Measurements from ENCODE around the gene ESRRG.

Gene ESRRG

DNA sequence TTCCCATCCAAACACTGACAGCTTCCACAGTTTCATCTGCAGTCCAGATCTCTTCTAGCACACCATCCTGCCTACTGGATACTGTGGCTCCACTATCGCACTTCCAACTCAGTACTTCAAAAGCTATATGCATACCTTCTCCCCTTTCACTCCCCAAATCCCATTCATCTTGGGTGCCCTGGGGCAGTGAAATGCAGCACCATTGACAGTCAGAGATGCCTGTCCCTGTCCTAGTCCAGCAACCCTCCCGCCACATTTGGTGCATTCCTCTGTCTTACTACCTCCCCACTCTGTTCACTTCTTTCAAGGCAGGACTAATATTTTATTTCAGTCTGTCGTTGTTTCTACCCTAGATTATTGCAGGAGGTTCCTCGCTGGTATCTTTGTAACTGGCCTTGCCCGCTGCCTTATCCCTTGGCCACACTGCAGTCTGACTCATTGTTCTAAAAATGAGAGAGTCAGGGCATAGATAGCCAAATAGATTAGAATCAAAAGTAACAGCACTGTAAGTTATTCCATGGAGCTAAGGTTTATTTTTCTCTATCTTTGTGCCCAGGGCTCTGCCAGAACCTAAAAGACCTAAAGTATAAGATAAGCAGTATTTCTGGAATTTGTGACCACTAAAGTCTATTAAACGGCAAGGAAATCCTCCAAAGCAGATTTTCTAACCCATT, 96.7 kb downstream of the ESRRG start:
- DNase-seq, result no peak

GRCh38 chr1:216621536-216621935, 101.7 kb downstream of the ESRRG start:
- DNase-seq, result no peak

DNA sequence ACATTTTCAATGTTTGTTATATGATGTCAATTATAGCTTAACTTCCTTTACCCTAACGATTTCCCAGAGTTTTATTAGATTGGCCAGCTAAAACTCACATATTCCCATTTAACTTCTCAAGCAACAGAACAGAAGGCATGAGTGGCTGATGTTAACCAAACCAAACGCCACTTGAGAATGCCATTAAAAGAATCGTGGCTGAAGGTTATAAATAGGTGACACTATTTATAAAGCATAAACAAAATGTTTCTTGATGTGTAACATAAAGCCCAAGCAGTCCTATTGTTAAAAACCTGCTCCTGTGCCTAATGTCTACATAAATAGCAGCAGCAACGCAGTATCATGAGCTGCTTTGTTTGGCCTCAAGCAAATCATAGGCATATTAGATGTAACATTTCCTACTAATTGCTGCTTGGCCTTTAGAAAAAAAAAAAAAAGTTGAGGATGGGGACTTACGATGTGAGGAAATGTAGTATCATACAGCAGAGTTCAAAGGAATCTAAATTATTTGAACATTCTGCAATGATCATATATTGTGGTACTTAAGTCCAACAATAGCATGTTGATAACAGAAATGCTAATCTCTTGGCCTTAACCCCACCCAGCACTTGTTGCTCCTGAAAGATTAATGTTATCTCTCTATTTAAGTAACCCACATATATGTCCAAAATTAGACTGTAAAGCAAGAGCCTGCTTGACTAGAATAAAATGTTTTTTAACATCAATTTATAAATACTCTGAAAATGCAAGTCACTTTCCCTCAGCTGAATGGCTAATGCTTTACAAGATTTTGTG, 106.0 kb downstream of the ESRRG start:
- DNase-seq, result no peak

DNA sequence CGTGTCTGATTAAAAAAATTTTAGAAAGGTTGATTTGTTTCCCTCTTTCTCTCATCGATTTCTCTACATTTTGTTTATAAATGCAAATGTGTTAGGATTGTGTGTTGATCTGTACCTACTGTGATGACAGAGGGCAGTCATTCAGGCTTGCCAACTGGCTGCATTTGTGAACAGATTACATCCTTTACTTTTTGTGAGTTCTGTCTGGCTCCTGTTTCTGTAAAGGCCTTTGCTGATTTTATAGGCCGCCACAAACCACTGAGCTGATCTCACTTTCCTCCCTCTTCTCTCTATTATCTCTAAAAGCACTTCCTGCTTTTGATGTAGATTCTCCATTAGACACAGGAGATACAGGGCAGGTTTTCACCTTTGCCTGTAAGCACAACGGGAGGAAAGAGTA, 106.8 kb downstream of the ESRRG start:
- DNase-seq, result no peak

GRCh38 chr1:216614011-216614934, 109.0 kb downstream of the ESRRG start:
- no peak for DNase-seq

DNA sequence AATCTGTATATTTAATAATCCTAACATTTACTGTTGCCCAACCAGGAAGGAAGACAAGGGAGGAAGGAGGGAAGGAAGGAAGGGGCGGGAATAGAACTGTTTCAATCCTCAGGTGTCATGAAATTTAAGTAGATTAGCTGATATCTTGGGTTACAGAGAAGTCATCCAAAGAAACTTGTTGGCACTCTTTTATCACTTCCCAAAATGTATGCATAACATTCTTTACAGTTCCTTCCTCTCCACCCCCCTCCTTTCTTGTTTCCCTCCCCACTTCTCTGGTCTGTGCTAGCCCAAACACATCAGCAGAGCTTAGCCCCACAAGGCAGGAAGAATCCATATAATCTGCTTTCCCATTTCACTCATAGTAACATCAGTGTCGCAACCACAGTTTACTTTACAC, 110.9 kb downstream of the ESRRG start:
- DNase-seq, result no peak

DNA sequence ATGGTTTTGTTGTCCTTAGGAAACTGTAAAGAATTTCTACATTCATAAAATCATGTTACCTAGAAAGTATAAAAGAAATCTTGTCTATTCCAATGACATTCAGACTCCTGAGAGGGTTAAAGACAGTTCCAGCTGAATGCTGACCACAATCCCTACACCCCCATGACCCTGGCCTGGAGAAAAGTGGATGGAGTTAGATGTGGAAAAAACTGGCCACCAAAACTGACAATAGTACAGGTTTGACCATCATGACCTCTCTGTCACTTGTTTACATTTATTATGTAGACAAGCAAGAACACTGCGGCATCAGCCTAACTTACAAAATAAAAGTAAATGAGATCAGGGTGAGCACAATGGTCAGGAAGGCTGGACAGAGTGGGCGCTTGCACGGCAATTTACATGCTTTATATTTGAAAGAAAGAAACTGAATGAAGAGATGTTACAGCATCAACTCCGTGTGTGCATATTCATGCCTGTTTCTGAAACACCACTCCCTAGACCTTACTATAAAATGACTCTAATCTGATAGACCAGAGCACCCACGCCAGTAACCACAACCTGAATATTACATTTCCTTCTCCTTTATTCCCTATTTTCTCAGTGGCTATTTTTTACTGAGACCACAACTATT, 116.0 kb downstream of the ESRRG start:
- DNase-seq, result no peak

DNA sequence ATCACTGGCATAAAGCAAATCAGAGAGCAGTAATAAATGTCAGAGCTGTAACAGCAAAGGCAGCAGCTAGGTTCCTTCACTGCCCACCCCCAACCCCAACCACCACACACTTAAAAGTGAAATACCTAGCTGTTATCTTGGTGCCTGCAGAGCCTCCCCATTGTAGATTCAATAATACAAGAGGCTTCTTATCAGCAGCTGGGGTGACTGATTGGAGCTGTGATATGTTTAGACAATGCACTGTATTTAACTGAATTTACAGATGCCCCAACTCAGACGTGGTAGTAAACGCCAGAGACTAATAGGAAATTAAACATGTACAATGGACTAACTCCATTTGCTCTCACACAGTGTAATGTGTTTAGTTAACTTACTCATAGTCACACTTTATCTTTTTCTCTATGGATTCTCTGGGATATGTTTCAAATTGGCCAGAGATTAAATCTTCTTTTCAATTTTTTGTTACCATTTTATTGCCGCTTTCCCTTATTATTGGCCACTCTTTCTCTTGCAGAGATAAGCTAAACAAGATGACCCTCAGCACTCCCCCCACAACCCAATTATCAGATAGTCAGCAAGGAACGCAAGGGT, 117.1 kb downstream of the ESRRG start:
- no peak for DNase-seq

GRCh38 chr1:216604771-216605170, 118.5 kb downstream of the ESRRG start:
- DNase-seq, result no peak

GRCh38 chr1:216600730-216601609, 122.3 kb downstream of the ESRRG start:
- no peak for DNase-seq

DNA sequence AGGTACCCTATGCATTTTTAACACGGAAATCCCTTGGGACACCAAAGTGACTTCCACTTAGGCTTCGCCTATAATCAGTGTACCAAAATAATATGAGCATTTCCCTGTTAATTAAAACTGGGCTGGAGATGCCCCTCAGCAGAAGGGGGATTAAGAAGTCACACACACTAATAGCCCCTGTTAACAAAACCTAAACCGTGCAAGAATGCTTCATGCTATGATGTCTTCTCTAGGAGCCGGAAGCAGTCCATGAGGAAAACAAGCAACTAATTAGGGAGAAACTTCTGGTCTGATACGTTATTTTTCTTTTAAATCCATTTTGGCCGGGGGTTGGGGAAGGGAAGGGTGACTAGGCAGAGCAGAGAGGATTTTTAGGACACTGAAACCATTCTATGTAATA, 123.4 kb downstream of the ESRRG start:
- no peak for DNase-seq

DNA sequence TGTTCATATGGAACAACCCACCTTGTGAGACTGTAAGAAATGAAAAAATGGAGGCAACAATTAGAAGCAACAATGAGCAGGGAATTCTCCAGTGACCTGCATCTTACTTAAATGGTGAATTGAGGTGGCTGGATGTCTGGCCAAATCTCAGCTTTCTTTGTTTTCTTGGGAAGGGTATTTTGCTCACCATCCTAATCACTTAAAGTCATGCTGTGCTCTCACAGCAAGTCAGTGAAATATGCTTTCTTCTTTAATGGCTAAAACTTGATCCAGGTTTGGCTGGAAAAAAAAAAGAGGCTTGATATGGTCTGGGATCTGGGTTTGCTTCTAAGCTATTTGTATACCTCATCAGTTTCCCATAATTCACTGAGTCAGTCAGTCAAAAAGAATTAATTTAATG, 124.8 kb downstream of the ESRRG start:
- no peak for DNase-seq

GRCh38 chr1:216596281-216596862, 126.9 kb downstream of the ESRRG start:
- DNase-seq, result no peak

DNA sequence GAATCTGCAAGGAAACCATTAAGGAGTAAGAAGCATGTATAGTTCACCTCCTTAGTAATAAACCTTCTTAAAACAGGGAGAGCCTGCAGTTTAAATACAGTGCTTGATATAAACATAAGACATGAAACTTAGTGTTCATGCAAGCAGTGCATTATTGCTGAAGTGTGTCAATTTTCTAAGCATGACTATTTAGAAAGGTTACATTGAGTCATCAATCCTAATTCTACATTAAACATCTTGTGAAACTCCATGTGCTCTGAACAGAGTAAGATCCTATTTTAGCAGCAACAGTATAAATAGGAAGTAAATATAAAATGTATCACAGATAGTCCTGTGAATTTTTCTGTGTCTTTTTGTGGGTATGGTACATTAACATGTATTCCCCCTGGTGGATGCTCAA, 135.5 kb downstream of the ESRRG start:
- DNase-seq, result no peak

- DNase-seq, result no peak
Observed at GRCh38 chr1:216582151-216582550, 141.1 kb downstream of the ESRRG start.

DNA sequence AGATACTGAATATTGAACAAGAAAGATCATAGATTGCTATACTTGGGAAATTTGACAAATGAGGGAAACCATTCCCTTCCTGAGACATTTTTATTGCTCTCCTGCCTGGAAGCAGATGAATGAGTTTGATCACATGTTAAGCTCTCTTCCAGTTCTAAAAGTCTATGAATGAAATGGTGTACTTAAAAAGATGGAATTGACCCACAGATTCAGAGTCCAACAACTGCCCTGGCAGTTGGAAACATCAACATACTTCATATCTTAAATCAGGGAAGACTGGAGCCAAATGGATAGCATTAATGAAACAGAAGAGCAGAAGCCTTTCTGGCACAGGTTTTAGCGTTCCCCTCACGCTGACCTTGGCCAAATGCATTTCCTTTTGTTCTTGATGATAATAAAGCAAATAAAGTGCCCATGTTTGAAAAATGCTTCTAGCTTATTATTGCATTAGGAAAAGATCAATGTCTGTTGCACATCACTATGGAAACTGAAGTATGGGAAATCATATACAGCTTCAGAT, 142.6 kb downstream of the ESRRG start:
- DNase-seq, result no peak

DNA sequence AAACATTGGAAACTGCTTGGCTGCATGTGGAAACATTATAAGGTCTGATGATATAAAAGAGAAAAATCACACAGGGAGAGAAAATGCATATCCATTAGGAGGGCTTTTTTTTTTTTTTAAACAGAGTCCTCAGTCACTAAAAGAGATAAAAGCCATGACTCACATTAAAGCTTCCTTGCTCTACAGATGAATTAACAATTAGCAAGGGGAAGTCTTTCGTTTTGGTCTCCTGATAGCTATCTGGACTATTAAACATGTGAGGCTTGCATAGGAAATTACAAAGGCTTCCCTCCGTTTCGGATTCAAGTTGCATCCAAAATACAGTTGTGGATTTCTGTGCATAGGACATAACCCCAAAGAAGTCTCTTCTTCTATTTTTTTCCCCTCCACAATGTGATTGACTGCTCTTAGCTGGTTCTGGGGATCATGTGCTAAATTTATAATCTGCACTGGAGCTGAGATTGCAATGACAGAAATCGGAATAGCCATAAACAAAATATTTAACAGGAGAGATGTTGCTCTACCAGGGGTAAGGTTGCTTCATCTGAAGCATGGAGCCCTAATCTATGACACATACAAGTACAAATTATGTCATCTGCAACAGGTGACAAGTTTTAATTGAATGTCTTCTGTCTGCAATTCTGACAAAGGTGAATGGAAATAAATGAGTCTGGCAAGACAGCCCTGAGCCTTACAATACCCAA, 146.8 kb downstream of the ESRRG start:
- no peak for DNase-seq

DNA sequence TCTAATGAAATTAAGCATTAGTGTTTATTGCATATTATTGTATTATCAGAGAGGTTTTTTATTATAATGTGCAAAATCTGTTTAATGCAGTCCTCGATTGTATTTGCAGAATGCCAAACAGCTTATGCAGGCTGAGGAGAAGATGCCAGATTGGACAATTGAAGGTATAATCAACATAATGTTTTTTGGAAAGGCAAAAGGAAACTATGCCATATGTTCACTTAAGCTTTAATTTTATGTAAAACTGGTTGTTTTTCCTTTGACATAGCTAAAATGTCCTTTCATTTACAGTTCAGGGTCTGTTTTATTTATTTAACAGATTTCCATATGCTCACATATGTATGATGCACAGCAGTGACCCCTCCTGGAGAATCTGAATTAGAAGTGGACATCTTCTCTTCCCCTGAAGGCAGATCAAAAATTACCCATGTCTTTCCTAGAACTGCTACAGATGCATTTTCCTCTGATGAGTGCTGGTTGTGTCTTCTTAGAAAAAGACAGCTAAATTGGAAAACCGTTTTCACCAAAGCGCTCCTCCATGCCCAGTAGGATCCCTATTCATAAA, 156.5 kb downstream of the ESRRG start:
- DNase-seq, result no peak

DNA sequence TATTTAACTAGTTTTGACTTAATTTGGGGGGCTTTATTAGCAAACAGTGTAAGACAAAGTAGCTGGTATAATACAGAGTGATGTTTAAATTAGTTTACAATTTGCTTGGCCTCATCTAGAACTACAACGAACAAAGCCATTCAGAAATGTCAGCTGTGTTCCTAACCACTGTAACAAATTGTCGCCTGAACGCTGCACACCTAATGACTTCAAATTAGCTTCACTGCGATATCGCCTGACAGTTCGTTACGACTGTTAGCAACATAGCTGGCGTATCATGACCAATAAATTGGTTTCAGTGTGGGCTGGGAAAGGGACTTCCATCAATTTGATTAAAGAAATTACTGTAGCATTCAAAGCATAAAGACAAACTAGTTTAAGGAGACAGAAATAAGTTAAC, 160.1 kb downstream of the ESRRG start:
- DNase-seq, result no peak

DNA sequence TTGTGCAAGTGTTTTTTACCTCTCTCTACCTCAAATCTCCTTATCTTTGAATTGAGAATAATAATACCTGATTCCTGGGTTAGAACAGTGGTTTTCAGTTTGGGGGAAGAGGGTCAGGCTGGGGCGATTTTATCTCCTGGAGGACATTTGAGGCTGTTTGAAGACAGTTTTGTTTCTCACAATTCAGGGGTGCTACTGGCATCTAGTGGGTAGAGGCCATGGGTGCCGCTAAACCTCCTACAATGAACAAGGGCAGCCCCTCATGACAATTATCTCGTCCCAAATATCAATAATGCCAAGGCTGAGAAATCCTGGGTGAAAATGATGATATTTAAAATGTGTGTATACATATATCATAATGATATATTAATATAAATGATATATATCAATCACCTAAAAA, 160.8 kb downstream of the ESRRG start:
- no peak for DNase-seq

All from NCI-H187 treated with DMSO at 0.1 percent for 48 hours (cell line).